GM12875 (cell line): ENCODE measurements around the gene CDH18.
"Not testable (repeated sequence)": the region's sequence is repeated elsewhere in the genome, so short reads cannot be mapped to it uniquely, and the experiment has no call there.

Source experiments
- H3K4me3 ChIP-seq: one replicate; pipeline ENCODE4 v1.5.1; 2011; ENCODE audit warnings: low read depth, low read length, control low read depth
- TF ChIP-seq, protein P1 (sequence below): IDR thresholded peaks from 2 replicates; pipeline ENCODE4 v1.5.1; 2011; ENCODE audit warnings: low read depth, mild to moderate bottlenecking, control low read depth, inconsistent platforms, low read length, moderate library complexity, borderline replicate concordance; ENCODE audit not compliant: insufficient read depth

Gene CDH18

DNA sequence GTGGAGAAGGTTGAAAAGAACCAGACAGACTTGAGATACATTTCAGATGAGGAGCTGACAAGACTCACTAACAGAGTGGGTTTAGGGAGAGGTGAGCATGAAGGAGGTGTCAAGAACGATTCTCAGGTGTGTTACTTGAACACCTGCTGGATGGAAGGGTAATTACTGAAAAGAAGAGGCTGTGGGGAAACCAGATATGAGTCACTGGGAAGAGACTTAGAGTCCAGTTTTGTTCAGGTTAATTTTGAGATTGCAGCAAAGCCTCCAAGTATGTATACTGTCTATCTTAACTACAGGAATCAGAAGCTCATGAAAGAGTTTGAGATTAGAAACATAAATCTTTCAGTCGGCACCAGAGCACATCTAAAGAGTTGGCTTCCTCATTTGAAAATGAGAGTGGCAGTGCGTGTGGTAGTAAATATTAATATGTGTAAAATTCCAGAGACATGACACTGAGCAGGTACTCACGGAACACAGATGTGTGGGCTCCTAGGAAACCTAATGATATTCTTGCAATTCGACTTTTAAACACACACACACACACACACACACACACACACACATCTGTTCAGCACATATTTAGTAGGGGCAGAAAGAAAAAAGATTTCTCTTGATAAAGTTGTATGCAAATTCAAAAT is 197.1 kb downstream of the CDH18 start:
- TF ChIP-seq, protein P1, sequence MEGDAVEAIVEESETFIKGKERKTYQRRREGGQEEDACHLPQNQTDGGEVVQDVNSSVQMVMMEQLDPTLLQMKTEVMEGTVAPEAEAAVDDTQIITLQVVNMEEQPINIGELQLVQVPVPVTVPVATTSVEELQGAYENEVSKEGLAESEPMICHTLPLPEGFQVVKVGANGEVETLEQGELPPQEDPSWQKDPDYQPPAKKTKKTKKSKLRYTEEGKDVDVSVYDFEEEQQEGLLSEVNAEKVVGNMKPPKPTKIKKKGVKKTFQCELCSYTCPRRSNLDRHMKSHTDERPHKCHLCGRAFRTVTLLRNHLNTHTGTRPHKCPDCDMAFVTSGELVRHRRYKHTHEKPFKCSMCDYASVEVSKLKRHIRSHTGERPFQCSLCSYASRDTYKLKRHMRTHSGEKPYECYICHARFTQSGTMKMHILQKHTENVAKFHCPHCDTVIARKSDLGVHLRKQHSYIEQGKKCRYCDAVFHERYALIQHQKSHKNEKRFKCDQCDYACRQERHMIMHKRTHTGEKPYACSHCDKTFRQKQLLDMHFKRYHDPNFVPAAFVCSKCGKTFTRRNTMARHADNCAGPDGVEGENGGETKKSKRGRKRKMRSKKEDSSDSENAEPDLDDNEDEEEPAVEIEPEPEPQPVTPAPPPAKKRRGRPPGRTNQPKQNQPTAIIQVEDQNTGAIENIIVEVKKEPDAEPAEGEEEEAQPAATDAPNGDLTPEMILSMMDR = no peak
- no peak overlapping the region for H3K4me3 ChIP-seq

GRCh38 chr5:19782566-19782965 is 205.4 kb downstream of the CDH18 start:
- H3K4me3 ChIP-seq = no peak overlapping the region
- TF ChIP-seq, protein P1 = no peak

- H3K4me3 ChIP-seq = no peak overlapping the region
Measured at GRCh38 chr5:19777363-19777762, 210.6 kb downstream of the CDH18 start.

DNA sequence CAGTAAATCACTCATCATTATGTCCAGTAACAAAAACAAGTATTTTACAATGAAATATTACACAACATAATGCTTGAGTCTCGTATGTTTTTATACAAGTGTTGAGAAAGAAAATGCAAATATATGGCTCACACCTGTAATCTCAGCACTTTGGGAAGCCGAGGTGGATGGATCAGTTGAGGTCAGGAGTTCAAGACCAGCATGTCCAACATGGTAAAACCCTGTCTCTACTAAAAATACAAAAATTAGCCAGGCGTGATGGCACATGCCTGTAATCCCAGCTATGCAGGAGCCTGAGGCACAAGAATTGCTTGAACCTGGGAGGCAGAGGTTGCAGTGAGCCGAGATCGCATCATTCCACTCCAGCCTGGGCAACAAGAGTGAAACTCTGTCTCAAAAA is 211.1 kb downstream of the CDH18 start:
- H3K4me3 ChIP-seq = not testable (repeated sequence)

More at GRCh38 chr5:19777363-19777762, 210.6 kb downstream of the CDH18 start:
- TF ChIP-seq, protein P1 = no peak

GRCh38 chr5:19771174-19771835 is 216.7 kb downstream of the CDH18 start:
- TF ChIP-seq, protein P1 = no peak
- H3K4me3 ChIP-seq = no peak overlapping the region

DNA sequence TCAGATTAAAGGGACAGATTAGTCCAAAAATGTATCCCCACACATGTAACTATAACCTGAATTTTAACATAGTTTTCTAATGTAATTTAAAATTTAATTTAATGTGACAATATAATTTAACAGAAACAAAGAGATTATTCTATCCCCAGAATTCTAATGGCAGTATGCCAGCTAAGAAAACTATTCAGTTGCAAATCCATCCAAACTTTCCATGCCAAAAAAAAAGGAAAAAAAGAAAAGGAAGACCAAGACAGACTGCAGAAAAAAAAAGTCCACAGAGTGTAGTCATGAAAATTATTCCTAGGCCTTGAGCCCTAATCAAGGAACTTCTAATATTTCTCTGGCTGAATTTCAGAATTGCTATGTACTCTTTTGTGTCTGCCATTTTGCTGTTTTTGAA is 217.6 kb downstream of the CDH18 start:
- H3K4me3 ChIP-seq = no peak overlapping the region
- TF ChIP-seq, protein P1 = no peak

GRCh38 chr5:19767987-19768386 is 220.0 kb downstream of the CDH18 start:
- TF ChIP-seq, protein P1 = no peak
- H3K4me3 ChIP-seq = no peak overlapping the region
